COLO668 (cell line): ENCODE results near the gene FCAMR.

Experiments
- DNase-seq: peaks from one replicate; lab custom pipeline; 2025; ENCODE audit not compliant: unreplicated experiment; lab: John Stamatoyannopoulos, UW

Gene FCAMR

GRCh38 chr1:207000651-207001291 is 30.5 kb upstream of the FCAMR start:
- DNase-seq: no peak

- no peak for DNase-seq
These were observed 28.6 kb upstream of the FCAMR start for GRCh38 chr1:206998816-206999215.

GRCh38 chr1:206992790-206993189 is 22.5 kb upstream of the FCAMR start:
- no peak for DNase-seq

GRCh38 chr1:206987873-206988272 is 17.6 kb upstream of the FCAMR start:
- no peak for DNase-seq

- no peak for DNase-seq
These were observed 16.6 kb upstream of the FCAMR start for GRCh38 chr1:206986885-206987284.

- DNase-seq: no peak
These were observed 16.1 kb upstream of the FCAMR start for GRCh38 chr1:206986402-206986801.

- DNase-seq: no peak
These were observed 15.0 kb upstream of the FCAMR start for GRCh38 chr1:206985162-206985749.

GRCh38 chr1:206982216-206982615 is 12.0 kb upstream of the FCAMR start:
- DNase-seq: peak; percentile 60

- DNase-seq: no peak
These were observed 9.3 kb upstream of the FCAMR start for GRCh38 chr1:206979379-206980043.

- no peak for DNase-seq
These were observed 8.0 kb upstream of the FCAMR start for GRCh38 chr1:206978259-206978658.

GRCh38 chr1:206975306-206975705 is 5.0 kb upstream of the FCAMR start:
- no peak for DNase-seq

- DNase-seq: no peak
These were observed 3.9 kb upstream of the FCAMR start for GRCh38 chr1:206974140-206974539.

GRCh38 chr1:206972728-206973127 is 2.5 kb upstream of the FCAMR start:
- DNase-seq: no peak

- DNase-seq: no peak
These were observed 882 bp upstream of the FCAMR start for GRCh38 chr1:206971029-206971655.

- no peak for DNase-seq
These were observed 1.2 kb downstream of the FCAMR start for GRCh38 chr1:206969090-206969489.

GRCh38 chr1:206967096-206967849 is 3.0 kb downstream of the FCAMR start:
- DNase-seq: no peak

GRCh38 chr1:206965781-206966180 is 4.5 kb downstream of the FCAMR start:
- DNase-seq: no peak

- no peak for DNase-seq
These were observed 6.5 kb downstream of the FCAMR start for GRCh38 chr1:206963740-206964139.

GRCh38 chr1:206963119-206963712 is 7.0 kb downstream of the FCAMR start:
- DNase-seq: no peak

GRCh38 chr1:206962272-206962671 is 8.0 kb downstream of the FCAMR start:
- DNase-seq: no peak

- no peak for DNase-seq
These were observed 8.6 kb downstream of the FCAMR start for GRCh38 chr1:206961668-206962067.
